RPMI8226 (cell line): Measurements from ENCODE around the gene ADCYAP1R1.

Experiments used
- DNase-seq: peaks from one replicate; pipeline ENCODE4 v3.0.0-alpha.2; 2015

Gene ADCYAP1R1

GRCh38 chr7:31092606-31093005 lies 40.5 kb downstream of the ADCYAP1R1 start:
- DNase-seq = no peak

- no peak for DNase-seq
Observed at GRCh38 chr7:31093282-31093681, 41.2 kb downstream of the ADCYAP1R1 start.

GRCh38 chr7:31094271-31094670 lies 42.2 kb downstream of the ADCYAP1R1 start:
- DNase-seq = no peak

GRCh38 chr7:31095286-31096197 lies 43.4 kb downstream of the ADCYAP1R1 start:
- no peak for DNase-seq

- no peak for DNase-seq
Observed at GRCh38 chr7:31096198-31096876, 44.2 kb downstream of the ADCYAP1R1 start.

GRCh38 chr7:31096877-31097258 lies 44.8 kb downstream of the ADCYAP1R1 start:
- DNase-seq = no peak

DNA sequence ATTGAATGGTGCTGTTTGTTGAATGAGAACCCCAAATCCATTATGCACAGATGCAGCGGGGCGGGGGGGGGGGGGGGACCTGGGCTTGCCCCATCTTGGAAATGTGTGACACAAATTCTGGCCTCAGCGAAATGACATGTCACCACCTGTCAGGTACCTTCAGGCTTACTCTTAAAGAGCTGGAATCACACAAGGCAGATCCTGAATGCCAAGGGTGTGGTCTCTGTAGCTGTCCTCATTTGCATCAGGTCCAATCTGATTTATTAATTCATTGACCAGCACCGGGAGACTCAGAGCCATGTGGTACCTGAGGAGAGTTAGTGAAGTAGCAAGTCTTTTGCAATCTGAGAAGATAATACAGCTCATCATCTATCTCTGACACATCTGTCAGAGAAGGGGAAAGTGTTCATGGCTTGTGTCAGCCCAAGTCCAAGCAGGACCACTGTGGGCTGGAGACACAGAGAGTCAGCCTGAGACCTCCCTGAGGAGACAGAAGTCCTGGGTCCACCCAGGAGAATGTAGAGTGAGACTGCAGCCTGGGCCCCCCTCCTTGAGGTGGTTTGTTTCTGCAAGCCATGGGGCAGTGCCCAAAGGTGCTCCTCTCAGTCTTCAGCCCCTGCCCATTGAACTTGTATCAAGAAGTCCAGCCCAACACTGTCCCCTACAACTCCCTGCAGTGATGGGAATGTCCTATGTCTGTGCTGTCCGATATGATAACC lies 46.7 kb downstream of the ADCYAP1R1 start:
- DNase-seq = no peak

GRCh38 chr7:31099451-31100444 lies 47.6 kb downstream of the ADCYAP1R1 start:
- DNase-seq = no peak

GRCh38 chr7:31100445-31100844 lies 48.3 kb downstream of the ADCYAP1R1 start:
- no peak for DNase-seq

DNA sequence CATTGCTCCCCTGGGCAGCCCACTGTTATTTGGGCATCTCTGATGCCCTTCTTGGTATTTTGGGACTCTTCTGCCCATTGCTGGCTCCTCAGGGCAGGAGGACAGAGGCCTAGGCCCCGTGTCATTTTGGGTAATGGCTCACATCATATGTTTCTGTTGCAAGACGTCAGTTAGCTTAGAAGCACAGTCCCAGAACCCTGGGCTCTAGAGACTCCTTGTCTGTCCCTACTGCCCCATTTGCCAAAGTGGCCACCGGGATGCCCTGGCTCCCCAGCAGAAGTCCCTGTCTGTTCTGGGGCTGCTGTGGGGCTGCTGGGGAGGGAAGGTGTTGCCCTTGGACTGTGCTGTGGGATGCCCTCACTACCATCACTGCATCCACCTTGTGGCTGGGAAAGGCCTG lies 48.8 kb downstream of the ADCYAP1R1 start:
- DNase-seq = no peak

DNA sequence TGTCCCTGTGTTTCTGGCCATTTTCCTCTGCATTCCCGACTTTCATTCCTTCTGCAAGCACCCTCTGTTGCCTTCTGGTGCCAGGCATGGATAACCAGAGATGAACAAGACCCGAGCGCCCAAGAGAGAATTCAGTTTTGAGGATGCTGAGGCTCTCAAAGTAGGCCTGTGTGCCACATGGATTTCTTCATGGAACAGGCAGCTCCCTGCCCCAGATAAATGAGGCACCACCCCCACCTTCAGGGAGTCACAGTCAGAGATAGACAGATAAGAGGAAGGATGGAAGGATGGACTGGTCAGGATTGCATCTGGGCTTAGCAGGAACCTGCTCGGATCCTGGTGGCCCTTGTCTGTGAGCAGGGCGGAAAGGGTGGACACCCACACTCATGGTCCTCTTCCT lies 49.4 kb downstream of the ADCYAP1R1 start:
- no peak for DNase-seq

GRCh38 chr7:31102151-31102972 lies 50.3 kb downstream of the ADCYAP1R1 start:
- no peak for DNase-seq

- DNase-seq = no peak
Observed at GRCh38 chr7:31102973-31103850, 51.1 kb downstream of the ADCYAP1R1 start.

GRCh38 chr7:31104361-31105255 lies 52.5 kb downstream of the ADCYAP1R1 start:
- DNase-seq = no peak

DNA sequence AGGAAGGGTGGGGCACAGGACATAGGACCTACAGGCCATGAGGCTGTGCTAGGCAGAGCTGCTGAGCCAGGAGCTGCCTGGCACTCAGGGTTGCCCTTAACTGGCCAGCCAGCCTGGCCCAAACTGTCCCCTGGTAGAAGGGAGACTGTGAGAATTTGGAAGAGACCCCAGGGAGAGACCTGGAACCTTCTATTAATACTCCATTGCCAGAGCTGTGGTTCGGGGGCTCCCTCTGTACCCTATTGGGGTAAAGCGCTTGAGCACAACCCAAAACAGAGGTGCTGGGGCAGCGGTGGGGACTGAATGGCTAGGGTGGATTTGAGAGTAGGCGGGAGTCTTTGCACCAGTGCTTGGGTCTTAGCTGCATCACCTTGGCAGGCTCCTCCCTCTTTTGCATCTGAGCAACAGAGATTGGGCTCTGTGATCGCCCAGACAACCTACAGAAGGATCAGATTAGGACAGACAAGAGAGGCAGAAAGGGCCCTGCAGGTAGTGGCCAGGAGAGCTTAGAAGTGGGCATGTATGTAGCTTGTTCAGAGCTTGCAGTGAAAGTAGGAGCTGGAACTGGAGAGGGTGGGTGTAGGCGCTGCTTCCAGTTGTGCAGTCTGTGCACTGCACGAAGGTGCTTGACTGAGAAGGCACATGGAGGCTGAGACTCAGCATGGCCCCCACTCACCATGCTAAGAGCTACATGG lies 53.3 kb downstream of the ADCYAP1R1 start:
- no peak for DNase-seq

DNA sequence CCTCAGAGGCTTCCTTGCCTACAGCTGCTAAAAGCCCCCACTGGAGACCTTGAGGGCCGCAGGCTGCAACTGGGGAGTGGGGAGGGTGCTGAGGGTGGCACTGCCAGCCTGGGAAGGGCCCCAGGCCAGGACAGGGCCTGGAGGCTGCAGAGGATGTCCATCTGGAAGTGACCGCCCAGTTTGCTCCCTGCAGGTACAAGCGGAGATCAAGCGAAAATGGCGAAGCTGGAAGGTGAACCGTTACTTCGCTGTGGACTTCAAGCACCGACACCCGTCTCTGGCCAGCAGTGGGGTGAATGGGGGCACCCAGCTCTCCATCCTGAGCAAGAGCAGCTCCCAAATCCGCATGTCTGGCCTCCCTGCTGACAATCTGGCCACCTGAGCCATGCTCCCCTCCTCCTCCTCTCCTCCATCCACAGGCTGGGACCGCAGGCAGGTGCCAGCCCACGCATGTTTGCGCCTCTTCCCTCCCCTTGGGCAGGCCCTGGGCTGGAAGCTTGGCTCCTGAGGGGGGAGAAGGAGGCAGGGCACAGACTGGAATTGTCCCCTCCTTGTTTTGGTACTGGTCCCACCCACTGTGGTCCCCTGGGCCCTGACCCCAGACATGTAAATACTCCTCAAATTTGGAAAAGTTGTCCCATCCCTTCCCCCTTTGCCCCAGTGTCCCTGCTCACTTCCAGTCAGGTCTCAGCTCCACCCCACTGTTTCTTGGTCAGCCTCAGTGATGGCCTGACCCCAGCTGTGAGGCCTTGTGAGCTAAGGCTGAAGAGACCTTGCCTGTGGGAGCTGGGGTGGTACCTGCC lies 54.4 kb downstream of the ADCYAP1R1 start:
- DNase-seq = no peak
